Uterus (tissue), 4 donors: ENCODE measurements around the gene YPEL4. TPM values are rescaled to one million over a fixed set of nuclear protein-coding genes. Genes with fewer than 3 reads are reported as not detected.

Experiments
- DNase-seq, 2 donors: peaks; one replicate each; pipeline ENCODE4 v3.0.0-alpha.2; 2019 to 2020
- H3K27ac ChIP-seq, 2 donors: fragments of 200-600 bp; sonication (generic); 1 replicate in 1 of 2; 2 replicates in 1 of 2; pipeline ENCODE4 v1.5.1; 2016 to 2018
- H3K27me3 ChIP-seq, 2 donors: fragments of 200-600 bp; sonication (generic); one replicate each; pipeline ENCODE4 v1.5.1; 2018 to 2019; ENCODE audit warnings: control low read depth in 1 of 2
- H3K36me3 ChIP-seq, 2 donors: fragments of 200-600 bp; sonication (generic); one replicate each; pipeline ENCODE4 v1.5.1; 2019; ENCODE audit warnings: control low read depth in 1 of 2
- H3K4me1 ChIP-seq, 2 donors: fragments of 200-600 bp; sonication (generic); one replicate each; pipeline ENCODE4 v1.5.1; 2018 to 2019; ENCODE audit warnings: control low read depth in 1 of 2
- H3K4me3 ChIP-seq, 2 donors: fragments of 200-600 bp; sonication (generic); 1 replicate in 1 of 2; 2 replicates in 1 of 2; pipeline ENCODE4 v1.5.1; 2018 to 2019; ENCODE audit warnings: mild to moderate bottlenecking in 1 of 2
- H3K9me3 ChIP-seq, 2 donors: fragments of 200-600 bp; sonication (generic); one replicate each; pipeline ENCODE4 v1.5.1; 2019; ENCODE audit warnings: control low read depth in 1 of 2
- CTCF ChIP-seq, 4 experiments: fragments of 200-600 bp in 2 of 4; fragments of 450-650 bp in 2 of 4; sonication (generic) in 2 of 4; IDR thresholded peaks; one replicate each; pipeline ENCODE4 v1.5.1; 2016 to 2019; ENCODE audit warnings: antibody characterized with exemption in 4 of 4, mild to moderate bottlenecking in 2 of 4, moderate library complexity in 1 of 4
- POLR2A ChIP-seq, 2 donors: fragments of 450-650 bp; IDR thresholded peaks; one replicate each; pipeline ENCODE4 v1.6.1; 2016; ENCODE audit warnings: antibody characterized with exemption in 2 of 2, mild to moderate bottlenecking in 1 of 2, moderate library complexity in 1 of 2
- intact Hi-C: fragments of 100-400 bp; cut with DNase I; formaldehyde crosslinking; loops from one replicate; pipeline ENCODE4 v1.15.1; 2023; ENCODE audit warnings: low total_unique reads
- total RNA-seq, 4 donors: library from RNA; depleted of rRNA in 3 of 4; stranded (reverse); fragments of >200 nt in 3 of 4; gene quantifications; one replicate each; pipeline versions ENCODE4 v1.1.0 to v1.2.4, GENCODE V29; 2014 to 2023
- donor health status: DM: yes; HTN: yes; CAD: no.

YPEL4 gene
- total RNA-seq, 4 donors from 2014 or later: 0.26 to 7.6 (median 2.7) TPM

DNA sequence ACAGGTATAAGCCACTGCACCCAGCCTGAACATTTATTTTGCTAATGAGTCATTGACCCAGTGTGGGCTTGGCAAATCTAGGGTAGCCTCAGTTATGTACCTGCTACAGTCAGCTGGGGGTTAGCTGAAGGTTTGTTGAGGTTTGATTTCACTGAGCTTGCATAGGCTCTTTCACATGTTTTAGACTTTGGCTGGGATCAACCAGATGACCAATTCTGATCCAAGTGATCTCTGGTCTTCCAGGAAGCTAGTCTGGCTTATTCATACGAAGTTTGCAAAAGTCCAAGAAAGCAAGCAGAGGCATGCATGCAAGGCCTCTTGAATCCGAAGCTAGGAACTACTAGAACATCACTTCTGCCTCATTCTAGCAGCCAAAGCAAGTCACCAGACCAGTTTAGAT, 31.3 kb downstream of the YPEL4 start:
- no peaks in the 10 kb centered on the region for H3K36me3 ChIP-seq
- TF ChIP-seq CTCF (IDR thresholded peaks at IDR 0.05) (no peak), POLR2A (IDR thresholded peaks at IDR 0.05) (no peak)

GRCh38 chr11:57616595-57616994, 33.1 kb downstream of the YPEL4 start:
- no peak overlapping the region for H3K27ac ChIP-seq
- H3K4me1 ChIP-seq: no peaks in the 10 kb centered on the region
- no peaks in the 10 kb centered on the region for H3K9me3 ChIP-seq
- TF ChIP-seq CTCF (IDR thresholded peaks at IDR 0.05) (no peak), POLR2A (IDR thresholded peaks at IDR 0.05) (no peak)
- no peak overlapping the region for H3K4me3 ChIP-seq
- no peaks in the 10 kb centered on the region for H3K27me3 ChIP-seq
- intact Hi-C loops: no loop called here
- H3K36me3 ChIP-seq: no peaks in the 10 kb centered on the region
- no peak for DNase-seq

More for the DNA sequence above, 31.3 kb downstream of the YPEL4 start:
- Histone ChIP-seq H3K27me3 (no peaks in the 10 kb centered on the region), H3K9me3 (no peaks in the 10 kb centered on the region), H3K4me3 (no peak overlapping the region), H3K27ac (no peak overlapping the region), H3K4me1 (no peaks in the 10 kb centered on the region)
- DNase-seq: no peak
- intact Hi-C loops: no loop called here

- Histone ChIP-seq H3K9me3 (no peaks in the 10 kb centered on the region), H3K4me1 (no peaks in the 10 kb centered on the region), H3K27ac (no peak overlapping the region), H3K36me3 (no peaks in the 10 kb centered on the region), H3K4me3 (no peak overlapping the region), H3K27me3 (no peaks in the 10 kb centered on the region)
- TF ChIP-seq CTCF (IDR thresholded peaks at IDR 0.05) (no peak), POLR2A (IDR thresholded peaks at IDR 0.05) (no peak)
- DNase-seq: no peak
- intact Hi-C loops: no loop called here
Observed at GRCh38 chr11:57615308-57615707, 34.4 kb downstream of the YPEL4 start.

DNA sequence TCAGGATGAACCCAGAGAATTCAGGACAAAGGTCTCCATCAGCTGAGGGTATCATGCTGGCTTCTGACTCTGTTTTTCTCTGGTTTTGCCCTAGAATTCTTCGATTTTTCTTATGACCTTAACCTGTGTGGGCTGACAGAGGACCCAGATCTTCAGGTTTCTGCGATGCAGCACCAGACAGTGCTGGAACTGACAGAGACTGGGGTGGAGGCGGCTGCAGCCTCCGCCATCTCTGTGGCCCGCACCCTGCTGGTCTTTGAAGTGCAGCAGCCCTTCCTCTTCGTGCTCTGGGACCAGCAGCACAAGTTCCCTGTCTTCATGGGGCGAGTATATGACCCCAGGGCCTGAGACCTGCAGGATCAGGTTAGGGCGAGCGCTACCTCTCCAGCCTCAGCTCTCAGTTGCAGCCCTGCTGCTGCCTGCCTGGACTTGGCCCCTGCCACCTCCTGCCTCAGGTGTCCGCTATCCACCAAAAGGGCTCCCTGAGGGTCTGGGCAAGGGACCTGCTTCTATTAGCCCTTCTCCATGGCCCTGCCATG, 35.4 kb downstream of the YPEL4 start:
- intact Hi-C loops: no loop called here
- TF ChIP-seq CTCF (IDR thresholded peaks at IDR 0.05): no peak
- no peak for TF ChIP-seq POLR2A (IDR thresholded peaks at IDR 0.05)
- DNase-seq: no peak
- H3K9me3 ChIP-seq: no peaks in the 10 kb centered on the region
- no peak overlapping the region for H3K27ac ChIP-seq
- H3K4me3 ChIP-seq: no peak overlapping the region
- H3K4me1 ChIP-seq: no peaks in the 10 kb centered on the region
- no peaks in the 10 kb centered on the region for H3K36me3 ChIP-seq
- no peaks in the 10 kb centered on the region for H3K27me3 ChIP-seq

DNA sequence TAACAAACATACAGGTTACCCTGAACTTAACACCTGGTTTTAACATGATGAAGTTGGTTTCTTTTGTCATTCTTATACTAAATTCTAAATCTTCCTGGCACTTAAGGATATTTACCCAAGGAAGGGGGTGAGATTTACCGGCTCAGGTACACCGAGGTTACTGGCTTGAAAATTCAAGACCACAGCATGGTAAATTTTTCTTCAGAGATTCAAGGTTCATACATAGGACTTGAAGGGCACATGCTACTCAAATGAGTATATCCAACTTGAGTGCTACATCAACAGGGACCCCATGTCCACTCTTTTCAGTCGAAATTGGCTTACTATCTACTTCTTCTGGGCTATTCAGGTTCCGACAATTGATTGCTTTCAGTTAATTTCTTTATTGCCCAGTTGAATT, 39.5 kb downstream of the YPEL4 start:
- TF ChIP-seq CTCF (IDR thresholded peaks at IDR 0.05): no peak
- TF ChIP-seq POLR2A (IDR thresholded peaks at IDR 0.05): no peak
- Histone ChIP-seq H3K27ac (no peak overlapping the region), H3K9me3 (no peaks in the 10 kb centered on the region), H3K4me3 (no peak overlapping the region), H3K36me3 (no peaks in the 10 kb centered on the region), H3K4me1 (no peaks in the 10 kb centered on the region), H3K27me3 (no peaks in the 10 kb centered on the region)
- intact Hi-C loops: no loop called here
- no peak for DNase-seq
